Subcutaneous abdominal adipose tissue (tissue), 5 donors: Measurements from ENCODE around the gene GPC1.
A peak's percentile ranks its signal among the peaks of the same experiment; 100 is the strongest.

ENCODE experiments used
- H3K27ac ChIP-seq: one replicate; pipeline ENCODE4 v1.7.0; 2013; ENCODE audit warnings: low read depth, mild to moderate bottlenecking, inconsistent platforms, low read length, moderate library complexity
- H3K27me3 ChIP-seq, 5 donors: one replicate each; pipeline ENCODE4 v1.7.0; 2013; ENCODE audit warnings: low read length in 5 of 5, inconsistent platforms in 1 of 5; ENCODE audit not compliant: control insufficient read depth in 5 of 5, insufficient read depth in 4 of 5
- H3K36me3 ChIP-seq, 5 donors: one replicate each; pipeline ENCODE4 v1.7.0; 2013; ENCODE audit warnings: low read length in 5 of 5; ENCODE audit not compliant: control insufficient read depth in 5 of 5, insufficient read depth in 5 of 5
- H3K4me1 ChIP-seq, 5 donors: one replicate each; pipeline ENCODE4 v1.7.0; 2013; ENCODE audit warnings: low read length in 5 of 5, mild to moderate bottlenecking in 3 of 5, moderate library complexity in 1 of 5; ENCODE audit not compliant: control insufficient read depth in 5 of 5, insufficient read depth in 5 of 5
- H3K4me3 ChIP-seq, 5 donors: one replicate each; pipeline ENCODE4 v1.7.0; 2013; ENCODE audit warnings: low read length in 5 of 5, low read depth in 1 of 5
- H3K9ac ChIP-seq, 5 donors: one replicate each; pipeline ENCODE4 v1.7.0; 2013; ENCODE audit warnings: low read length in 5 of 5, mild to moderate bottlenecking in 4 of 5, moderate library complexity in 3 of 5
- H3K9me3 ChIP-seq, 5 donors: one replicate each; pipeline ENCODE4 v1.7.0; 2013; ENCODE audit warnings: low read length in 5 of 5; ENCODE audit not compliant: control insufficient read depth in 5 of 5
- donor health status: healthy.
- donor health status: healthy.
- donor health status: healthy.
- donor health status: healthy.
- donor health status: healthy.

The GPC1 gene

GRCh38 chr2:240441993-240442411, 6.5 kb downstream of the GPC1 start:
- H3K4me1 ChIP-seq: peaks cover under 1 to 32% (median 18%) of the 10 kb centered on the region in 5 donors
- no peaks in the 10 kb centered on the region for H3K9me3 ChIP-seq
- H3K27me3 ChIP-seq: peaks cover 0 to 13% (median 7%) of the 10 kb centered on the region in 5 donors
- H3K4me3 ChIP-seq: no peak overlapping the region
- peaks cover 0 to 14% (median 0%) of the 10 kb centered on the region in 5 donors for H3K36me3 ChIP-seq
- no peak overlapping the region for H3K9ac ChIP-seq
- H3K27ac ChIP-seq: no peak overlapping the region

DNA sequence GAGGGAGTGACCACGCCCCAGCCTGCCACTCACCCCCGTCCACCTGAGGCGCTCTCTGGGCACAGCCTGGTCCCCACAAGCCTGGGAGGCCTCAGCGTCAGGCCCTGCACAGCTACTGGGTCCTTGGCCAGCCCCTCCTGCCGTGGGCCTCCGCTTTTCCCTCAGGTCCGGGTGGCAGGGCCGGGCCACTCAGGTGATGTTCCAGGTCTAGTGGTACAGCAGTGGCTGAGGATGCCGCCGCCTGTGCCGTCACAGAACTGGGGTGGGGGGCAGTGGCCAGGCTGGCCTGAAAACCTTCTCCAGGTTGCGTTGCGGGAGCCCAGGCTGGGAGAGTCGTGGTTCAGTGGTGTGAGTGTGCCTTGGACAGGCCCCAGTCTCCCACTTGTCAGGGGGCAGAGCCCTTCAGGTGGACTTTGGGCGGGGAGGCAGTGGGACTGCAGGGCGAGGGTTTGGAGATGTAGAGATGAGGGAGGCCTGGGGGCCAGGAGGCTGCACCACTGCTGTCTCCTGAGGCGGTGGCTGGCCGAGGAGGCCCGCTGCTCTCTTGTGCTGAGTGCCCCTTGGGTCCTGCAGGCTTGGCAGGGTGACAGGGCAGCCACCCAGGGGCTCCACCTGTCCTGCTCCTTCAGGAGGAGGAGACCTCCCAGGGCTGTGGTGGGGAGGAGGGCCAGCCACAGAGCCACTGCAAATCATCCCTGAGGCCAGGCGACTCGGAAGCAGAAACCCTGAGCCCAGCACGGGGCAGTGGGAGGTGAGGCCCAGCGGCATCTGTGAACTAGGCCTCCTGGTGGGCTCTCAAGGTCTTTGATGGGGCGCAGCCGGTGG, 7.6 kb downstream of the GPC1 start:
- H3K4me3 ChIP-seq: no peak overlapping the region
- H3K27me3 ChIP-seq: peaks cover 0 to 3% (median 0%) of the 10 kb centered on the region in 5 donors
- no peaks in the 10 kb centered on the region for H3K9me3 ChIP-seq
- H3K36me3 ChIP-seq: peaks cover 0 to 14% (median 0%) of the 10 kb centered on the region in 5 donors
- peak overlapping the region in 1 of 5 donors; percentile 20 for H3K9ac ChIP-seq
- no peak overlapping the region for H3K27ac ChIP-seq
- H3K4me1 ChIP-seq: peaks cover 0 to 21% (median 7%) of the 10 kb centered on the region in 5 donors

GRCh38 chr2:240443891-240444301, 8.4 kb downstream of the GPC1 start:
- no peak overlapping the region for H3K4me3 ChIP-seq
- no peak overlapping the region for H3K27ac ChIP-seq
- peaks cover 0 to 14% (median 0%) of the 10 kb centered on the region in 5 donors for H3K36me3 ChIP-seq
- peaks cover 0 to 7% (median 0%) of the 10 kb centered on the region in 5 donors for H3K27me3 ChIP-seq
- H3K4me1 ChIP-seq: peaks cover 0 to 13% (median 0%) of the 10 kb centered on the region in 5 donors
- peak overlapping the region in 1 of 5 donors; percentile 20 for H3K9ac ChIP-seq
- H3K9me3 ChIP-seq: no peaks in the 10 kb centered on the region

DNA sequence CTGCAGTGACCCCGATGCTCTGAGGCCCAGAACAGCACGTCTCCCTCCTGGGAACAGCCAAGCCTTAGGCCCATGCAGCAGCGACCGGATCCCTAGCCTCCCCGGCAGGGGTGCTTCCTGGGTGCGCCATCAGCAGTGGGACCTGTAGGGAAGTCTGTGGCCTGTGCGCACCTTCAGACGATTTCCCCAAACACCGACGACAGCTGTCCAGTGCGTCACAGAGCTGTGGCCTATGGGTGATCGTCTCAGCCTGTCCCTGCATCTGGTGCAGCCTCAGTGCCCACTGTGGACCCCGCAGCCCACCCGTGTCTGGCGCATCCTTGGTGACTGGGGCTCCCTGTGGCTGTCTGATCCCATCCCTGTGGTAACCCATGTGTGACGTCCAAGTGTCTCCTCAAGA, 9.0 kb downstream of the GPC1 start:
- Histone ChIP-seq H3K4me1 (peaks cover 0 to 12% (median 0%) of the 10 kb centered on the region in 5 donors), H3K9ac (no peak overlapping the region), H3K4me3 (no peak overlapping the region), H3K36me3 (peaks cover 0 to 14% (median 0%) of the 10 kb centered on the region in 5 donors), H3K27me3 (peaks cover 0 to 11% (median 0%) of the 10 kb centered on the region in 5 donors), H3K9me3 (no peaks in the 10 kb centered on the region), H3K27ac (no peak overlapping the region)

DNA sequence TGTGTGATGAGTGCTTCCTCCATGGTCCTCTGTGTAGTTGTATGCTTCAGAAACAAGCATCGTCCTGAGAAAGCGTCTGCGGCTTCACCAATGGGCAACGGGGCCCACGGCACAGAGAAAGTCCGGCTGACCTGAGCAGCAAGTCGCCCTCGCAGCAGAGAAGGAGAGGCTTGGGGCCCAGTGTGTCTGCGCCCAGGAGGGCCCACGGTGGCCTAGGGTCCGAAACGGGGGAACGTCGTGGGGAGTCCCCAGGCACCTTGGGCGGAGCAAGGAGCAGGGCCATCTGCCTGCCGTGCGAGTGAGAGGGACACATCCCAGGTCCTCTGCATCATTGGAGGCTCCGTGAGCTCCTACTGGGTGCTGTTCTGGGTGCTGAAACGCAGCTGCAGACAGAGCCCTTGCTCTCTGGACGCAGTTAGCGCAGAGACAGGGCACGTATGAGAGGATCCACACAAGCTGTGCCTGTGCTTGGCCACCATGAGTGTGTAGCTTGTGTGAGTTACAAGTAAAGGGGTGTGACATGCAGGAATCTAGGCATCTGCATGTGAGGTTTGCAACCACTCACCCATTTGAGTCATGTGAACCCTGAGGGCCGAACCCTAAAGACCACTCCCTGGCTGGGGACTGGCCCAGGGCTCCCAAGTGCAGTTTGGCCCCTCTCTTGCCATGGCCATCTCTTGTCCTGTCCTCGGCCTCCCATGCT, 10.6 kb downstream of the GPC1 start:
- no peaks in the 10 kb centered on the region for H3K9me3 ChIP-seq
- H3K36me3 ChIP-seq: peaks cover 0 to 14% (median 0%) of the 10 kb centered on the region in 5 donors
- peaks cover 0 to 21% (median 7%) of the 10 kb centered on the region in 5 donors for H3K4me1 ChIP-seq
- peaks cover 0 to 21% (median 4%) of the 10 kb centered on the region in 5 donors for H3K27me3 ChIP-seq
- no peak overlapping the region for H3K27ac ChIP-seq
- H3K9ac ChIP-seq: no peak overlapping the region
- no peak overlapping the region for H3K4me3 ChIP-seq

DNA sequence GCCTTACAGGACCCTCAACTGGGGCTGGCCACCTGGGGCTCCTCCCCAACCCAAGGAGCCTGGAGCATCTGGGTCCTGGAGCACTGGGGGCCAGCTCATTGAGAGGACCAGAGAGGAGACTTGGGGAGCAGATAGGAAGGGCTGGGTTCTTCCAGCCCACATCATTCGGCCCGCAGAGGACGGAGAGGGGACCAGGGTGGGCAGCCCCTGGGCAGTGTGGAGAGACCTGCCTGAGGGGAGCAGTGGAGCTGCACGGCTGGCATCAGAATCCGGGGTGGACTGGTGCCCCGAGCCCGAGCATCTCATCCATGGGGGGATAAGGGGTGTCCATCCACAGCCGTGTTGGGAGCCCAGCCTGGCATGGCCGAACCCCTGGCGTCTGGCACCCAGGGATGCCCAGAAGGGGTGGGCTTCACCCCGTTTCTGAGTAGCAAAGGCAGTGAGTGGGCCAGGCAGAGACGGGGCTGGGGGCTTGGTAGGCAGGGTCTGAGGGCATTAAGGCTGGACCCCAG, 11.3 kb downstream of the GPC1 start:
- peaks cover 0 to 27% (median 13%) of the 10 kb centered on the region in 5 donors for H3K4me1 ChIP-seq
- H3K9ac ChIP-seq: no peak overlapping the region

GRCh38 chr2:240447331-240447730, 11.9 kb downstream of the GPC1 start:
- peaks cover 0 to 30% (median 10%) of the 10 kb centered on the region in 5 donors for H3K27me3 ChIP-seq
- H3K27ac ChIP-seq: no peak overlapping the region
- no peak overlapping the region for H3K4me3 ChIP-seq
- peaks cover 0 to 33% (median 19%) of the 10 kb centered on the region in 5 donors for H3K4me1 ChIP-seq
- no peaks in the 10 kb centered on the region for H3K9me3 ChIP-seq
- H3K36me3 ChIP-seq: peaks cover 0 to 14% (median 0%) of the 10 kb centered on the region in 5 donors
- H3K9ac ChIP-seq: no peak overlapping the region

More for the DNA sequence above, 11.3 kb downstream of the GPC1 start:
- H3K9me3 ChIP-seq: no peaks in the 10 kb centered on the region
- H3K27me3 ChIP-seq: peaks cover 0 to 25% (median 7%) of the 10 kb centered on the region in 5 donors
- H3K4me3 ChIP-seq: no peak overlapping the region
- H3K27ac ChIP-seq: no peak overlapping the region
- H3K36me3 ChIP-seq: peaks cover 0 to 14% (median 0%) of the 10 kb centered on the region in 5 donors

- H3K27ac ChIP-seq: no peak overlapping the region
- no peaks in the 10 kb centered on the region for H3K9me3 ChIP-seq
- H3K36me3 ChIP-seq: peaks cover 0 to 14% (median 0%) of the 10 kb centered on the region in 5 donors
- H3K4me1 ChIP-seq: peaks cover 0 to 34% (median 22%) of the 10 kb centered on the region in 5 donors
- peaks cover 0 to 30% (median 10%) of the 10 kb centered on the region in 5 donors for H3K27me3 ChIP-seq
- no peak overlapping the region for H3K9ac ChIP-seq
- no peak overlapping the region for H3K4me3 ChIP-seq
Observed at GRCh38 chr2:240447934-240448333, 12.5 kb downstream of the GPC1 start.

DNA sequence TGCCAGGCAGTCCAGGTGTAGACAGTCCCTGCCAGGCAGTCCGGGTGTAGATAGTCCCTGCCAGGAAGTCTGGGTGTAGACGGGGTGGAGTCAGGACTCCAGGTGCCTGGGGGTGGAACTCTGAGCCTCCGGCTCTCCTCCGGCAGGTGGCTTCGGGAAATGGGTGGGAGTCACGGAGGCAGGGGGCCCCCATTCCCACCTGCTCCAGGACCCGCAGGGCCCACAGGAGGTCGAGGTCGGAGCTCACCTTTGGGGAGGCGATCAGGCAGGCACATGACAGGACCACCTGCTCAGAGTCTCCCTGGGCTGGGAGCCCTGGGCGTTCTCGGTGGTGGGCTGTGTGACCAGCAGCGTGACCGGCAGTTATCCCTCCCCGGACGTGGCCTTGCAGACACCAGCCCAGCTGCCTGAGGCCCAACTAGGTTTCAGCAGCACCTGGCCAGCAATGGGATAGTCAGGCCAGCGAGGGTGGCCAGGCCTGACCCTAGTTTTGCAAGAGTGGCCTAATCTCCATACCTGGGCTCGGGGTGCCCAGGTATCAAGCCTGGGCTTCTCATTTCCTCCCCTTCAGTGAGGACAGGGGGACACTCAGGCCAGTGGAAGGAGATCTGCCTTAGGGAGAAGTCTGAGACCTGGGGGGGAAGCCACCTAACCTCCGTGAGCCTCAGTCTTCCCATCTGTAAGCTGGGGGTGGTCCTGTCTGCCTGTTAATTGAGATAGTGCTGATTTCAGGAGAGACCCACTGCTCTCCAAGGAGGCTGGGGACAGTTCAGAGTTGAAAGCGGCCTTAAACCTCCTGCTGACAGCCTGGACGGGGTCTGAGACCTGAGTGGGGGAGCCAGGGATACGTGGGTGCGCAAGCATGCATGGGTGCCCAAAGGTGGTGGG, 13.2 kb downstream of the GPC1 start:
- Histone ChIP-seq H3K4me3 (no peak overlapping the region), H3K36me3 (peaks cover 0 to 14% (median 0%) of the 10 kb centered on the region in 5 donors), H3K9ac (peak overlapping the region in 1 of 5 donors; percentile 8), H3K9me3 (no peaks in the 10 kb centered on the region), H3K27me3 (peaks cover 0 to 30% (median 10%) of the 10 kb centered on the region in 5 donors), H3K27ac (no peak overlapping the region), H3K4me1 (peaks cover 0 to 30% (median 23%) of the 10 kb centered on the region in 5 donors)
